A549 (cell line): ENCODE data around the gene SLC49A3. TPM values are rescaled to one million over a fixed set of nuclear protein-coding genes. Genes with fewer than 3 reads are reported as not detected.

Source experiments
- ATAC-seq, 2 experiments: fragments of 200-7000 bp in 1 of 2; fragments of >200 bp in 1 of 2; cut with Nextera tagmentation in 1 of 2; cut with Tn5 transposase in 1 of 2; 3 replicates each; pipeline versions ENCODE4 v1.8.0 to v1.9.1; 2018 to 2020; ENCODE audit warnings: mild to moderate bottlenecking in 1 of 2, moderate library complexity in 1 of 2
- CTCF ChIA-PET: fragments of 300-600 bp; sonication (Branson Sonifier 250); formaldehyde crosslinking; extraction: SDS; loops from one replicate; lab custom pipeline; 2021; ENCODE audit warnings: antibody characterized with exemption, inconsistent platforms; lab: Yijun Ruan, JAX
- POLR2A ChIA-PET: fragments of 350-600 bp; formaldehyde crosslinking; extraction: SDS; loops from one replicate; lab custom pipeline; 2021; ENCODE audit warnings: antibody characterized with exemption, inconsistent platforms; lab: Yijun Ruan, JAX
- DNase-seq, 2 experiments: peaks; one replicate each; pipeline versions ENCODE4 v3.0.0 to v3.0.0-alpha.2; 2011 to 2016; ENCODE audit warnings: low read depth in 1 of 2, low spot score in 1 of 2
- FAIRE-seq: peaks from 2 replicates; lab custom pipeline; 2011; peaks lifted over from hg19 to GRCh38; lab: Jason Lieb, UNC
- H3K27ac ChIP-seq, 2 experiments: fragments of >200 bp; sonication (Bioruptor Twin); formaldehyde crosslinking; 3 replicates each; pipeline ENCODE4 v1.5.1; 2016 to 2017
- H3K4me1 ChIP-seq: fragments of >200 bp; sonication (Bioruptor Twin); formaldehyde crosslinking; 3 replicates; pipeline ENCODE4 v1.6.1; 2016
- H3K4me2 ChIP-seq: fragments of >200 bp; sonication (Bioruptor Twin); formaldehyde crosslinking; 3 replicates; pipeline ENCODE4 v1.6.1; 2016
- H3K4me3 ChIP-seq: fragments of >200 bp; sonication (Bioruptor Twin); formaldehyde crosslinking; 3 replicates; pipeline ENCODE4 v1.5.1; 2016
- H3K9me3 ChIP-seq: fragments of >200 bp; sonication (Bioruptor Twin); formaldehyde crosslinking; 3 replicates; pipeline ENCODE4 v1.6.1; 2016
- CBX2 ChIP-seq: fragments of 200-600 bp; sonication (generic); IDR thresholded peaks from 2 replicates; pipeline ENCODE4 v1.6.1; 2016; ENCODE audit warnings: low read depth, mild to moderate bottlenecking, borderline replicate concordance
- CBX8 ChIP-seq: fragments of 200-600 bp; sonication (generic); IDR thresholded peaks from 2 replicates; pipeline ENCODE4 v1.6.1; 2016
- EHF ChIP-seq: fragments of 250-450 bp; sonication (Bioruptor Pico); IDR thresholded peaks from 2 replicates; pipeline ENCODE4 v1.5.0; 2020; ENCODE audit warnings: mild to moderate bottlenecking
- EHMT2 ChIP-seq: fragments of 200-600 bp; sonication (generic); IDR thresholded peaks from 2 replicates; pipeline ENCODE4 v1.6.1; 2016; ENCODE audit warnings: antibody characterized with exemption, low read depth, mild to moderate bottlenecking, moderate library complexity
- HDAC2 ChIP-seq: fragments of 200-600 bp; sonication (generic); IDR thresholded peaks from 2 replicates; pipeline ENCODE4 v1.6.1; 2016
- JUN ChIP-seq, 2 experiments: fragments of >200 bp; sonication (Bioruptor Twin); formaldehyde crosslinking; IDR thresholded peaks; 2 replicates in 1 of 2; 3 replicates in 1 of 2; pipeline ENCODE4 v1.6.1; 2016 to 2017
- JUNB ChIP-seq: fragments of >200 bp; sonication (Bioruptor Twin); formaldehyde crosslinking; IDR thresholded peaks from 2 replicates; pipeline ENCODE4 v1.6.1; 2016
- POLR2A ChIP-seq: IDR thresholded peaks from 2 replicates; pipeline ENCODE4 v1.6.1; 2012; ENCODE audit warnings: mild to moderate bottlenecking, low read length
- RARB ChIP-seq: fragments of 250-450 bp; sonication (Bioruptor Pico); IDR thresholded peaks from 2 replicates; pipeline ENCODE4 v1.8.0; 2021; ENCODE audit warnings: mild to moderate bottlenecking, moderate library complexity
- RCOR1 ChIP-seq: fragments of 150-350 bp; IDR thresholded peaks from 2 replicates; pipeline ENCODE4 v1.6.1; 2014; ENCODE audit warnings: antibody characterized with exemption, low read length, low read depth
- TP53 ChIP-seq: fragments of 250-450 bp; sonication (Bioruptor Pico); IDR thresholded peaks from 2 replicates; pipeline ENCODE4 v1.5.0; 2021; ENCODE audit warnings: mild to moderate bottlenecking, moderate library complexity
- WGBS: methylation state at CpG from one replicate; pipeline ENCODE4 v1.1.6; 2017; ENCODE audit errors: missing lambda C conversion rate; 5-methylcytosine and 5-hydroxymethylcytosine counted together
- polyA plus RNA-seq, 4 experiments: library from polyadenylated mRNA; depleted of rRNA in 3 of 4; stranded (reverse); fragments of >200 nt; fragmentation: RNase III in 1 of 4; extraction: RNeasy Plus Mini Kit Qiagen cat#74134 plus additional on column Dnase treatment in 1 of 4; gene quantifications; 2 replicates in 3 of 4; 3 replicates in 1 of 4; pipeline ENCODE4 v1.2.3, GENCODE V29; 2011 to 2017
- TF ChIP-seq, protein P1 (sequence below): fragments of 150-350 bp; IDR thresholded peaks from 2 replicates; pipeline ENCODE4 v1.6.1; 2014; ENCODE audit warnings: low read depth, mild to moderate bottlenecking, low read length
- TF ChIP-seq, protein P2 (sequence below): fragments of 450-650 bp; IDR thresholded peaks from 2 replicates; pipeline ENCODE4 v1.6.1; 2014; ENCODE audit warnings: antibody characterized with exemption
- TF ChIP-seq, protein P3 (sequence below): IDR thresholded peaks from 2 replicates; pipeline ENCODE4 v1.6.1; 2012
- TF ChIP-seq, protein P4 (sequence below): IDR thresholded peaks from 2 replicates; pipeline ENCODE4 v1.6.1; 2012; ENCODE audit warnings: low read depth, borderline replicate concordance
- TF ChIP-seq, protein P5 (sequence below): fragments of 200-600 bp; sonication (generic); IDR thresholded peaks from 2 replicates; pipeline ENCODE4 v1.6.1; 2016; ENCODE audit warnings: antibody characterized with exemption, mild to moderate bottlenecking, moderate library complexity
- TF ChIP-seq, protein P6 (sequence below): fragments of 250-450 bp; sonication (Bioruptor Pico); IDR thresholded peaks from 2 replicates; pipeline ENCODE4 v1.5.0; 2021; ENCODE audit warnings: mild to moderate bottlenecking, moderate library complexity, borderline replicate concordance

Gene SLC49A3
- polyA plus RNA-seq, 2 of the 4 experiments (the other 2 are of a cell fraction), result 0.05 to 0.12 TPM

DNA sequence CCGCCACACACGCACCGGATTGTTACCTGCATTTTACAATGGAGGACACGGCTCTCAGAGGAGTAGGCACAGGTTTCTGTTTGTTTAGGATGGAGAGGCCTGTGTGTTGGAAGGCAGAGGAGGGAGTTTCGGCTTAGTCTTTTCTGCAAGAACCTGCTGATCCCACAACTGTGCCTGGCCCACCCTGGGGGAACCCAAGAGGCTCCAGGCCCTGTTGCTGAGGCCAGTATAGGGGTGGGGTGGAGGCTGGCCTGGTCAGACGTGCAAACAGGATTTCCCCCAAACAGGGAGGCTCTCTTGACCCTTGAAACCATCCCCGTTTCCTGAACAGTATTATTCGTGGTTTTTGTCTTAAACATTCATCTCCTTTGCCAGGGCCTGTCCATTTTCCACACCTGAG, 772 bp upstream of the SLC49A3 start:
- no peak overlapping the region for H3K27ac ChIP-seq
- FAIRE-seq, result no peak
- no peak overlapping the region for H3K4me2 ChIP-seq
- H3K4me1 ChIP-seq, result peaks cover 19% of the 10 kb centered on the region
- ChIA-PET POLR2A (no interaction called here), CTCF (no interaction called here)
- DNase-seq, result no peak
- ATAC-seq, result no peak
- 92% methylated on average over 7 of the region's 8 CpGs for WGBS
- TF ChIP-seq CBX8, result no peak
- TF ChIP-seq JUN (IDR thresholded peaks at IDR 0.05), result no peak
- TF ChIP-seq, protein P1, sequence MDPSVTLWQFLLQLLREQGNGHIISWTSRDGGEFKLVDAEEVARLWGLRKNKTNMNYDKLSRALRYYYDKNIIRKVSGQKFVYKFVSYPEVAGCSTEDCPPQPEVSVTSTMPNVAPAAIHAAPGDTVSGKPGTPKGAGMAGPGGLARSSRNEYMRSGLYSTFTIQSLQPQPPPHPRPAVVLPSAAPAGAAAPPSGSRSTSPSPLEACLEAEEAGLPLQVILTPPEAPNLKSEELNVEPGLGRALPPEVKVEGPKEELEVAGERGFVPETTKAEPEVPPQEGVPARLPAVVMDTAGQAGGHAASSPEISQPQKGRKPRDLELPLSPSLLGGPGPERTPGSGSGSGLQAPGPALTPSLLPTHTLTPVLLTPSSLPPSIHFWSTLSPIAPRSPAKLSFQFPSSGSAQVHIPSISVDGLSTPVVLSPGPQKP, result no peak
- no peak for TF ChIP-seq HDAC2
- no peak for TF ChIP-seq TP53
- TF ChIP-seq RCOR1, result no peak
- no peak for TF ChIP-seq RARB (CRISPR knock-in tag)
- TF ChIP-seq EHF (CRISPR knock-in tag), result no peak
- TF ChIP-seq, protein P2, sequence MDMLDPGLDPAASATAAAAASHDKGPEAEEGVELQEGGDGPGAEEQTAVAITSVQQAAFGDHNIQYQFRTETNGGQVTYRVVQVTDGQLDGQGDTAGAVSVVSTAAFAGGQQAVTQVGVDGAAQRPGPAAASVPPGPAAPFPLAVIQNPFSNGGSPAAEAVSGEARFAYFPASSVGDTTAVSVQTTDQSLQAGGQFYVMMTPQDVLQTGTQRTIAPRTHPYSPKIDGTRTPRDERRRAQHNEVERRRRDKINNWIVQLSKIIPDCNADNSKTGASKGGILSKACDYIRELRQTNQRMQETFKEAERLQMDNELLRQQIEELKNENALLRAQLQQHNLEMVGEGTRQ, result no peak
- no peak for TF ChIP-seq CBX2
- TF ChIP-seq, protein P3, sequence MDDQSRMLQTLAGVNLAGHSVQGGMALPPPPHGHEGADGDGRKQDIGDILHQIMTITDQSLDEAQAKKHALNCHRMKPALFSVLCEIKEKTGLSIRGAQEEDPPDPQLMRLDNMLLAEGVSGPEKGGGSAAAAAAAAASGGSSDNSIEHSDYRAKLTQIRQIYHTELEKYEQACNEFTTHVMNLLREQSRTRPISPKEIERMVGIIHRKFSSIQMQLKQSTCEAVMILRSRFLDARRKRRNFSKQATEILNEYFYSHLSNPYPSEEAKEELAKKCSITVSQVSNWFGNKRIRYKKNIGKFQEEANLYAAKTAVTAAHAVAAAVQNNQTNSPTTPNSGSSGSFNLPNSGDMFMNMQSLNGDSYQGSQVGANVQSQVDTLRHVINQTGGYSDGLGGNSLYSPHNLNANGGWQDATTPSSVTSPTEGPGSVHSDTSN, result no peak
- TF ChIP-seq, protein P4, sequence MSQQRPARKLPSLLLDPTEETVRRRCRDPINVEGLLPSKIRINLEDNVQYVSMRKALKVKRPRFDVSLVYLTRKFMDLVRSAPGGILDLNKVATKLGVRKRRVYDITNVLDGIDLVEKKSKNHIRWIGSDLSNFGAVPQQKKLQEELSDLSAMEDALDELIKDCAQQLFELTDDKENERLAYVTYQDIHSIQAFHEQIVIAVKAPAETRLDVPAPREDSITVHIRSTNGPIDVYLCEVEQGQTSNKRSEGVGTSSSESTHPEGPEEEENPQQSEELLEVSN, result no peak
- TF ChIP-seq, protein P5, sequence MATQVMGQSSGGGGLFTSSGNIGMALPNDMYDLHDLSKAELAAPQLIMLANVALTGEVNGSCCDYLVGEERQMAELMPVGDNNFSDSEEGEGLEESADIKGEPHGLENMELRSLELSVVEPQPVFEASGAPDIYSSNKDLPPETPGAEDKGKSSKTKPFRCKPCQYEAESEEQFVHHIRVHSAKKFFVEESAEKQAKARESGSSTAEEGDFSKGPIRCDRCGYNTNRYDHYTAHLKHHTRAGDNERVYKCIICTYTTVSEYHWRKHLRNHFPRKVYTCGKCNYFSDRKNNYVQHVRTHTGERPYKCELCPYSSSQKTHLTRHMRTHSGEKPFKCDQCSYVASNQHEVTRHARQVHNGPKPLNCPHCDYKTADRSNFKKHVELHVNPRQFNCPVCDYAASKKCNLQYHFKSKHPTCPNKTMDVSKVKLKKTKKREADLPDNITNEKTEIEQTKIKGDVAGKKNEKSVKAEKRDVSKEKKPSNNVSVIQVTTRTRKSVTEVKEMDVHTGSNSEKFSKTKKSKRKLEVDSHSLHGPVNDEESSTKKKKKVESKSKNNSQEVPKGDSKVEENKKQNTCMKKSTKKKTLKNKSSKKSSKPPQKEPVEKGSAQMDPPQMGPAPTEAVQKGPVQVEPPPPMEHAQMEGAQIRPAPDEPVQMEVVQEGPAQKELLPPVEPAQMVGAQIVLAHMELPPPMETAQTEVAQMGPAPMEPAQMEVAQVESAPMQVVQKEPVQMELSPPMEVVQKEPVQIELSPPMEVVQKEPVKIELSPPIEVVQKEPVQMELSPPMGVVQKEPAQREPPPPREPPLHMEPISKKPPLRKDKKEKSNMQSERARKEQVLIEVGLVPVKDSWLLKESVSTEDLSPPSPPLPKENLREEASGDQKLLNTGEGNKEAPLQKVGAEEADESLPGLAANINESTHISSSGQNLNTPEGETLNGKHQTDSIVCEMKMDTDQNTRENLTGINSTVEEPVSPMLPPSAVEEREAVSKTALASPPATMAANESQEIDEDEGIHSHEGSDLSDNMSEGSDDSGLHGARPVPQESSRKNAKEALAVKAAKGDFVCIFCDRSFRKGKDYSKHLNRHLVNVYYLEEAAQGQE, result no peak
- no peaks in the 10 kb centered on the region for H3K9me3 ChIP-seq
- no peak overlapping the region for H3K4me3 ChIP-seq

DNA sequence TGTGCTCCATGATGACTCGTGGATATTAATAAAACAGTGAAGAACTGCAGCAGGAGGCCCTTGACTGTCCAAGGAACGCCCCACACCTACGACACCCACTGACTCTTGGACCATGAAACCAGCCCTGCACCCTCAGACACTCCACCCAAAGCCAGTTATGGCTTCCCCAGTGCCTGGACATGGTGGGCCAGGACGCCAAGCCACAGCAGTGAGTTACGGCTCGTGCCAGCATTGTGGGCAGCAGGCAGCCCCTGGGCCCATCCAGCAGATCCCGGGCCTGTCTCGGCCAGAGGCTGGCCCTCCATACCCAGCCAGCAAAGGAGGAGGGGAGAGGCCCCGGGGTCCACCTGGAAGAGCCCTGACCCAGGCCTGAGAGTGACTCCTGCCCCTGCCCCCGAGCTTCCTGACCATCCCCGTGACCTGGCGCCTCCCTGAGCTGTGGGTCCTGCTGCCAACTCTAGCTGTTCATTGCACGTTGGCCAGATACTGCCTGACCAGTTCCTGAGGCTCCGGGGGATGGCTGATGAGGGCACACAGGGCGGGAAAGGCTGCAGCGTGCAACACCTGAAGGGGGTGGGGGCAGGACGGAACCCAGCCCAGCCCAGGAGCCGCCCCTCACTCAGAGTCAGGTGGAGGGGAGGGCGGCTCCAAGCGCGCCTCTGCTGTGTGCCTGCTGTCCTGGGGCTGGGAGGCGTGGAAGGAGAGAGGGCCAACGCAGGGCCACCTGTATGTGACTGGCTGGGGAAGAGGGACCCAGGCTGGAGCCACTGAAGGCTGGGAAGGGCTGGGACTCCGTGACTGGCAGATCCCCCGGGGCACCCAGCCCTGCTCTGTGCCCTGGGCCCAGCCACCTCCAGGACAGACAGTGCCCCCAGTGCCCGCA, 739 bp downstream of the SLC49A3 start:
- H3K4me2 ChIP-seq, result peak overlapping the region; percentile 74
- ATAC-seq (no peak), DNase-seq (no peak), FAIRE-seq (no peak)
- 91% methylated on average over 10 of the region's 26 CpGs for WGBS
- peak overlapping the region; percentile 76 to 98 for H3K27ac ChIP-seq
- TF ChIP-seq POLR2A (no peak), TP53 (no peak), JUNB (no peak), EHMT2 (no peak)
- TF ChIP-seq, protein P4, result 0 out of 2 replicates have a peak, but pooled peaks have one; percentile 9
- TF ChIP-seq, protein P6, sequence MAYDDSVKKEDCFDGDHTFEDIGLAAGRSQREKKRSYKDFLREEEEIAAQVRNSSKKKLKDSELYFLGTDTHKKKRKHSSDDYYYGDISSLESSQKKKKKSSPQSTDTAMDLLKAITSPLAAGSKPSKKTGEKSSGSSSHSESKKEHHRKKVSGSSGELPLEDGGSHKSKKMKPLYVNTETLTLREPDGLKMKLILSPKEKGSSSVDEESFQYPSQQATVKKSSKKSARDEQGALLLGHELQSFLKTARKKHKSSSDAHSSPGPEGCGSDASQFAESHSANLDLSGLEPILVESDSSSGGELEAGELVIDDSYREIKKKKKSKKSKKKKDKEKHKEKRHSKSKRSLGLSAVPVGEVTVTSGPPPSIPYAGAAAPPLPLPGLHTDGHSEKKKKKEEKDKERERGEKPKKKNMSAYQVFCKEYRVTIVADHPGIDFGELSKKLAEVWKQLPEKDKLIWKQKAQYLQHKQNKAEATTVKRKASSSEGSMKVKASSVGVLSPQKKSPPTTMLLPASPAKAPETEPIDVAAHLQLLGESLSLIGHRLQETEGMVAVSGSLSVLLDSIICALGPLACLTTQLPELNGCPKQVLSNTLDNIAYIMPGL (CRISPR knock-in tag), result no peak
- TF ChIP-seq, all 56 proteins: peak for 1
- peaks cover 23% of the 10 kb centered on the region for H3K4me1 ChIP-seq
- POLR2A ChIA-PET, result interaction anchor here (1.3 kb wide), 1 partner anchor 14 kb away, joined by 10 read pairs; the partner anchor contains the start of genes ATP5ME and MYL5
- H3K9me3 ChIP-seq, result no peaks in the 10 kb centered on the region
- CTCF ChIA-PET, result interaction anchor here (1.2 kb wide), 1 partner anchor 54 kb away, joined by 5 read pairs; no protein-coding TSS in a partner anchor
- no peak overlapping the region for H3K4me3 ChIP-seq
